NT2/D1 (cell line): ENCODE results near the gene LHCGR.

Experiments used
- DNase-seq: peaks from one replicate; pipeline ENCODE4 v3.0.0-alpha.2; 2011; ENCODE audit warnings: low read depth, low spot score
- H3K27me3 ChIP-seq: 2 replicates; pipeline ENCODE4 v1.6.0; 2011; ENCODE audit warnings: mild to moderate bottlenecking; ENCODE audit not compliant: insufficient read length, insufficient read depth
- H3K36me3 ChIP-seq: 2 replicates; pipeline ENCODE4 v1.6.1; 2011; ENCODE audit warnings: mild to moderate bottlenecking, low read length, mixed read lengths; ENCODE audit not compliant: insufficient read depth, insufficient read length
- H3K4me1 ChIP-seq: 2 replicates; pipeline ENCODE4 v1.5.1; 2011; ENCODE audit not compliant: insufficient read depth, insufficient read length
- H3K4me3 ChIP-seq: 2 replicates; pipeline ENCODE4 v1.5.1; 2011; ENCODE audit warnings: low read depth; ENCODE audit not compliant: insufficient read length
- H3K9ac ChIP-seq: 2 replicates; pipeline ENCODE4 v1.6.0; 2011; ENCODE audit warnings: low read depth; ENCODE audit not compliant: insufficient read length
- H3K9me3 ChIP-seq: 2 replicates; pipeline ENCODE4 v1.5.1; 2011; ENCODE audit warnings: mild to moderate bottlenecking, low read length; ENCODE audit not compliant: insufficient read depth
- SUZ12 ChIP-seq: IDR thresholded peaks from 2 replicates; pipeline ENCODE4 v1.6.1; 2011; ENCODE audit not compliant: insufficient read length, insufficient read depth; ENCODE audit errors: extremely low read depth
- YY1 ChIP-seq: IDR thresholded peaks from 2 replicates; pipeline ENCODE4 v1.6.1; 2011; ENCODE audit not compliant: insufficient read length, insufficient read depth
- ZNF274 ChIP-seq: IDR thresholded peaks from 2 replicates; pipeline ENCODE4 v1.6.1; 2011; ENCODE audit warnings: mild to moderate bottlenecking, low read depth, low read length

Gene LHCGR

DNA sequence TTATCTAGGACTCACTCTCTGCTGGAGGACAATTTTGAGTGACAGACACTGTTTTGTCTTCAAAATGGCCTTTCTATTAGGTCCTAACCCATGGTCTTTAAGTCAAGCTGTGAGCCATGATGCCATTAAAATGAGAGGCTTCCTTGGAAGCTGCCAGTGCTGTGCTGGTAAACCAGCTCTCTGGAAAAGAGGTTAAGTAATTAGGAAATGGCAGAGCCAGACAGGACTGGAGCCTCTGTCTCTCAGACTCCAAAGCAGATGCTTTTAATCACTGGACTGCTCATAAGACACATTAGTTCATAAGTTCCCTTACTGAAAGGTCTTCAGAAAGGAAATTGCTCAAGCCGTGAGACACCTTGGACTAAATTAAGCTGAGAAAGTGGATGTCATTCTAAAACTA, 25.8 kb upstream of the LHCGR start:
- H3K4me1 ChIP-seq = no peaks in the 10 kb centered on the region
- H3K36me3 ChIP-seq = no peaks in the 10 kb centered on the region
- H3K4me3 ChIP-seq = no peak overlapping the region
- no peak for TF ChIP-seq YY1
- TF ChIP-seq SUZ12 = no peak
- TF ChIP-seq ZNF274 = no peak
- H3K27me3 ChIP-seq = no peaks in the 10 kb centered on the region
- DNase-seq = no peak
- no peak overlapping the region for H3K9ac ChIP-seq
- no peaks in the 10 kb centered on the region for H3K9me3 ChIP-seq

DNA sequence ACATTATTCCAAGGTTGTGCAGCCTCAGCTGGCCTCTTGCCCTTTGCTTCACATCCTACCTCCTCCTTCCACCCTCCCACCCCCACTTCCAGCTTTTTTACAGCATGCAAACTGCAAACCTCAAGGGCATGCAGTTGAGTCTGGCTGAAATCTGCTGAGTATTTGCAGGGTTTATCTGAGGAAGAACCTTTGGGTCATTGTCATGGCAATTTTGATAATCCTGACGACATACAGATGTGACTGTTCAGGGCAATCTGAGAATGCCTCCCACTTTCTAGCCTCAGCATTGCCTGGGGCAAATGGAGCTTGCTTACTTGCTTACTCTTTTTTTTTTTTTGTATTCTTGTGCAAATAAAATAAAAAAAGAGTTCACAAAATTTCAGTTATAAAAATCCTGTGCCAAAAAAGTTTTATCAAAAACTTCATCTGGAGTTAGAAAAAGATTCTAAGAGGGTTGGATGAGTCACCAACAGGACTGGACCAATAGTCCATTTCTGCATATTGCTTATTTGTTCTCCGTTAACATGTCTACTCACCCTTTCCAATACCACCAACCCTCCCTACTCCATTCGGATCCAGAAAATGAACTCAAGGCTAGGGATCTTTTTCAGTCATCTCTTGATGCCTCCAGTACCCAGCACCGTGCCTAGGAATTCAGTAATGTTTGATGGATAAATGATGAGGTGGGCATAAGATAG, 23.6 kb upstream of the LHCGR start:
- Histone ChIP-seq H3K9ac (no peak overlapping the region), H3K9me3 (no peaks in the 10 kb centered on the region), H3K27me3 (no peaks in the 10 kb centered on the region), H3K36me3 (no peaks in the 10 kb centered on the region), H3K4me3 (no peak overlapping the region), H3K4me1 (no peaks in the 10 kb centered on the region)
- DNase-seq = no peak
- TF ChIP-seq YY1 (no peak), SUZ12 (no peak), ZNF274 (no peak)

DNA sequence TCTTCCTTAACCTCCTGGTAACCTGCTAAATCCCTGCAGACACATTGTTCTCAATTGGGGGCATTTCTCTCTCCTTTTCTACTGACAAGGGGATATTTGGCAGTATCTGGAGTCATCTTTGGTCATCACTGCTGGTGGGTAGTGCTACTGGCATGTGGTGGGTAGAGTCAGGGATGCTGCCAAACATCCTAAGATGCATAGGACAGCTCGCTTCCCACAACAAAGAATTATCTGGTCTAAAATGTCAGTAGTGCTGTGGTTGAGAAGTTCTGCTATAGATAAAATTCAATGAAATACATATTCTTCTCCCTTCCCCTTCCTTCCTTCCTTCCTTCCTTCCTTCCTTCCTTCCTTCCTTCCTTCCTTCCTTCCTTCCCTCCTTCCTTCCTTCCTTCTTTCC, 18.7 kb upstream of the LHCGR start:
- no peak for DNase-seq
- Histone ChIP-seq H3K9me3 (no peaks in the 10 kb centered on the region), H3K4me1 (no peaks in the 10 kb centered on the region), H3K36me3 (no peaks in the 10 kb centered on the region), H3K9ac (no peak overlapping the region), H3K4me3 (no peak overlapping the region), H3K27me3 (no peaks in the 10 kb centered on the region)
- TF ChIP-seq SUZ12 (no peak), ZNF274 (no peak), YY1 (no peak)

DNA sequence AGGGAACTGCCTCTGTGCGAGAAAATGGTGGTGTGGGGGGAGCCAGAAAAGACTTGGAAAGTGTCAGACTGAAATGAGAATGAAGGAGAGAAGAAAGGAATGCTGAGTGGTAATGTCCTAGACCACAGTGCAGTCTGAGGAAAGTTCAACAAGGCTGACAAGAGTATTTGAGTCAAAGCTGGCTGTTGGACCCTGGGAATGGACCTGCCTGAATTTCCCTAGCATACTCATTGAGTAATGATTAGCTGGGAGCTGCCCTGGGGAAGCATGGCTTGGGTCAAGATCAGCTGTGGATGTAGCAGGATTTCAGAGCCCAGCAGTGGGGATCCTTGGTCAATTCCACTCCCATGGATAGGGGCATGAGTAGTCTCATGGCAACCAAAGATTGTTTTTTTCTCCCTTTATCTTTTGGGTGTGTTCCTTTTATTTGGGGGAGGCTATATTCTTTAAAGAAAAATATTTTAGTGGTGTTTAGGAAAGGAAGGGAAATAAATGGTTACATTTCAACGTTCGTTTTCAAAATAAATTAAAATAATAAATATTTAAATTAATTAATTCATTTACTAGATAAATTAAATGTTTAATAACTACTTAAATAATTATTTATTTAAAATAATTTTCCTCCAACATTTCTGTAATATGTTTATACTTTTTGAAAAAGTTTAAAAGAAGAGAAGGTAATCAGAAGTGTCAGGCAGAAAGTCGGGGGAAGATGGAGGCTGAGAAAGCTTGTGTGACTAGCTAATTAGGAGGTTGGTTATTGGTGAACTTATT, 15.9 kb upstream of the LHCGR start:
- Histone ChIP-seq H3K27me3 (no peaks in the 10 kb centered on the region), H3K36me3 (no peaks in the 10 kb centered on the region), H3K9ac (no peak overlapping the region), H3K4me3 (no peak overlapping the region), H3K9me3 (peaks cover 5% of the 10 kb centered on the region; the same call in 1 of the 2 replicates), H3K4me1 (no peaks in the 10 kb centered on the region)
- TF ChIP-seq YY1 (no peak), SUZ12 (no peak), ZNF274 (no peak)
- no peak for DNase-seq

DNA sequence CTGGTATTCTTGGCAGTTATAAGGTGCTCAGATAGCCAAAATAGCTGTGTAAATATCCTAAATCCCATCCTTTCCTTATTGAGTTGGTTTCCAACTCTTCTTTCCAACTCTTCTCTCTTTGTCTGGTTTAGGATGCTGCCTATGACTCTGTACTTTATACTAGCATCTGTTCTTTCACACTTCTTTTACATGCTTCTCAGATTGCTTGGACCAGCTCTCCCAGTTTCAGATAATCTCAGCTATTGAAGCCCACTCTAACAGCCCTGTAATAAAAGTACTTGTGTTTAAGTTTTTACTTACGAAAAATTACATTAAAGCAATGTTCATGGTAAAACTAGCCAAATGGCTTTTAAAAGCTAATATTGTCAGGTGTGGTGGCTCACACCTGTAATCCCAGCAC, 14.7 kb upstream of the LHCGR start:
- no peak overlapping the region for H3K9ac ChIP-seq
- H3K4me3 ChIP-seq = no peak overlapping the region
- peaks cover 5% of the 10 kb centered on the region; the same call in 1 of the 2 replicates for H3K9me3 ChIP-seq
- DNase-seq = no peak
- no peaks in the 10 kb centered on the region for H3K4me1 ChIP-seq
- no peaks in the 10 kb centered on the region for H3K27me3 ChIP-seq
- no peak for TF ChIP-seq YY1
- TF ChIP-seq ZNF274 = no peak
- no peak for TF ChIP-seq SUZ12
- H3K36me3 ChIP-seq = no peaks in the 10 kb centered on the region

DNA sequence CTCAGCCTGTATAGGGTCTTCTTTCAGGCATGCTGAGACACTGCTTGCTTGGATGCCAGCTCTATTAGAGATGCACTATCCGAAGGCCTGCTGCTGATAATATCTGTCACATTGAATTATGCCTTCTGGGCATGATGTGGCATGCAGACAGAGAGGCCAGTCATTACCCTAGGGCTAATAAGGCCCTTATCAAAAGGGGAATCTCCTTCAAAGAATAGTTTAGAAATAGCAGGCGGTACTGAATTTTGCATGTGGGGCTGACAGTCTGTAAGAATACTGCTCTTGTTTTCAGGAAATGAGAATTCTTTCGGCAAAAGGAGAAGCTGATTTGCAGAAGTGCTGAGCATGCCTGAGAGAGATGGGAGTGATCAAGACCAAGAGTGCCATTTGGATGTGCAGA, 13.1 kb upstream of the LHCGR start:
- Histone ChIP-seq H3K9me3 (peaks cover 5% of the 10 kb centered on the region; the same call in 1 of the 2 replicates), H3K9ac (no peak overlapping the region), H3K36me3 (no peaks in the 10 kb centered on the region), H3K27me3 (no peaks in the 10 kb centered on the region), H3K4me3 (no peak overlapping the region), H3K4me1 (no peaks in the 10 kb centered on the region)
- TF ChIP-seq SUZ12 (no peak), ZNF274 (no peak), YY1 (no peak)
- DNase-seq = no peak

DNA sequence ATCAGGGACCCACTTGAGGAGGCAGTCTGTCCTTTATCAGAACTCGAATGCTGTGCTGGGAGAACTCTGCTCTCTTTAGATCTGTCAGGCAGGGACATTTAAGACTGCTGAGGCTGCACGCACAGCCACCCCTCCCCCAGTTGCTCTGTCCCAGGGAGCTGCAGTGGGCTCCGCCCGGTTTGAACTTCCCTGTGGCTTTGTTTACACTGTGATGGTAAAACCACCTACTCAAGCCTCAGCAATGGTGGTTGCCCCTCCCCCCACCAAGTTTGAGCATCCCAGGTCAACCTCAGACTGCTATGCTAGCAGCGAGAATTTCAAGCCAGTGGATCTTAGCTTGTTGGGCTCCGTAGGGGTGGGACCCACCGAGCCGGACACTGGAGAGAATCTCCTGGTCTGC, 11.8 kb upstream of the LHCGR start:
- Histone ChIP-seq H3K9ac (no peak overlapping the region), H3K36me3 (no peaks in the 10 kb centered on the region), H3K9me3 (peaks cover 5% of the 10 kb centered on the region; the same call in 1 of the 2 replicates), H3K27me3 (no peaks in the 10 kb centered on the region), H3K4me1 (no peaks in the 10 kb centered on the region), H3K4me3 (no peak overlapping the region)
- TF ChIP-seq SUZ12 = no peak
- TF ChIP-seq ZNF274 = no peak
- no peak for TF ChIP-seq YY1
- peak; percentile 87 for DNase-seq
